ENCODE results near the gene PDLIM7.

PDLIM7 gene

GRCh38 chr5:177505075-177505474, 7.7 kb upstream of the PDLIM7 start:
- DNase-seq = no peak

- DNase-seq = no peak
Measured at GRCh38 chr5:177504086-177505056, 7.0 kb upstream of the PDLIM7 start.

GRCh38 chr5:177503351-177504085, 6.1 kb upstream of the PDLIM7 start:
- no peak for DNase-seq

- no peak for DNase-seq
Measured at GRCh38 chr5:177502886-177503285, 5.5 kb upstream of the PDLIM7 start.

- DNase-seq = no peak
Measured at GRCh38 chr5:177501874-177502678, 4.7 kb upstream of the PDLIM7 start.

GRCh38 chr5:177500685-177501522, 3.5 kb upstream of the PDLIM7 start:
- peak; percentile 45 for DNase-seq

GRCh38 chr5:177499842-177500241, 2.4 kb upstream of the PDLIM7 start:
- DNase-seq = no peak

GRCh38 chr5:177498013-177498787, 796 bp upstream of the PDLIM7 start:
- no peak for DNase-seq

- peak; percentile 64 for DNase-seq
Measured at GRCh38 chr5:177496727-177497291, 595 bp downstream of the PDLIM7 start.

- no peak for DNase-seq
Measured at GRCh38 chr5:177496070-177496726, 1.2 kb downstream of the PDLIM7 start.

- DNase-seq = no peak
Measured at GRCh38 chr5:177495243-177496060, 2.0 kb downstream of the PDLIM7 start.

- DNase-seq = no peak
Measured at GRCh38 chr5:177494346-177495195, 2.8 kb downstream of the PDLIM7 start.

GRCh38 chr5:177493795-177494345, 3.5 kb downstream of the PDLIM7 start:
- DNase-seq = no peak

GRCh38 chr5:177492841-177493240, 4.6 kb downstream of the PDLIM7 start:
- no peak for DNase-seq

GRCh38 chr5:177491983-177492746, 5.2 kb downstream of the PDLIM7 start:
- DNase-seq = no peak

- DNase-seq = no peak
Measured at GRCh38 chr5:177491429-177491945, 5.9 kb downstream of the PDLIM7 start.

- no peak for DNase-seq
Measured at GRCh38 chr5:177490992-177491391, 6.4 kb downstream of the PDLIM7 start.

All from NCI-H510A (cell line).